GM12878 (cell line): ENCODE data around the gene SRSF7. TPM values are rescaled to one million over a fixed set of nuclear protein-coding genes. Genes with fewer than 3 reads are reported as not detected.

Experiments
- ATF3 ChIP-seq: IDR thresholded peaks from 2 replicates; pipeline ENCODE4 v1.6.1; 2011; ENCODE audit warnings: low read depth, mild to moderate bottlenecking, low read length, moderate library complexity, borderline replicate concordance; ENCODE audit errors: extremely low read depth
- BHLHE40 ChIP-seq, 2 experiments: fragments of 450-650 bp in 1 of 2; IDR thresholded peaks; 2 replicates each; pipeline ENCODE4 v1.6.1; 2011 to 2017; ENCODE audit warnings: low read depth in 2 of 2, borderline replicate concordance in 1 of 2, improper control_type of control experiment in 1 of 2, low read length in 1 of 2, mild to moderate bottlenecking in 1 of 2
- DPF2 ChIP-seq: fragments of 450-650 bp; IDR thresholded peaks from 2 replicates; pipeline ENCODE4 v1.6.1; 2017; ENCODE audit warnings: mild to moderate bottlenecking
- EP300 ChIP-seq, 2 experiments: fragments of 150-350 bp in 1 of 2; IDR thresholded peaks; 2 replicates each; pipeline ENCODE4 v1.6.1; 2011 to 2012; ENCODE audit warnings: low read depth in 2 of 2, low read length in 2 of 2, borderline replicate concordance in 1 of 2, improper control_type of control experiment in 1 of 2, inconsistent platforms in 1 of 2; ENCODE audit not compliant: control insufficient read depth in 1 of 2
- NFYB ChIP-seq: IDR thresholded peaks from 2 replicates; pipeline ENCODE4 v1.6.1; 2011; ENCODE audit warnings: low read depth, mild to moderate bottlenecking, low read length, improper control_type of control experiment, moderate library complexity; ENCODE audit not compliant: insufficient read depth
- NR2C1 ChIP-seq: fragments of 450-650 bp; IDR thresholded peaks from 2 replicates; pipeline ENCODE4 v1.6.1; 2017; ENCODE audit warnings: antibody characterized with exemption, mild to moderate bottlenecking, moderate library complexity
- SMARCA5 ChIP-seq: fragments of 450-650 bp; IDR thresholded peaks from 2 replicates; pipeline ENCODE4 v1.6.1; 2017; ENCODE audit warnings: mild to moderate bottlenecking
- STAT1 ChIP-seq: fragments of 450-650 bp; conservative IDR thresholded peaks from 2 replicates; pipeline ENCODE4 v1.6.1; 2014; ENCODE audit warnings: antibody characterized with exemption, mild to moderate bottlenecking
- ZBTB40 ChIP-seq: fragments of 450-650 bp; IDR thresholded peaks from 2 replicates; pipeline ENCODE4 v1.6.1; 2016; ENCODE audit warnings: mild to moderate bottlenecking, moderate library complexity, borderline replicate concordance
- ZNF274 ChIP-seq: IDR thresholded peaks from one replicate; pipeline ENCODE4 v1.8.0; 2011; ENCODE audit not compliant: insufficient read length, insufficient read depth
- ZNF622 ChIP-seq: fragments of 450-650 bp; IDR thresholded peaks from 2 replicates; pipeline ENCODE4 v1.6.1; 2017; ENCODE audit warnings: mild to moderate bottlenecking, inconsistent platforms
- polyA plus RNA-seq, 11 experiments: library from polyadenylated mRNA; depleted of rRNA in 4 of 11; unstranded in 6 of 11; stranded (reverse) in 5 of 11; fragments of >200 nt; fragmentation: Nextera tagmentation in 4 of 11; fragmentation: Illumina TruSeq in 1 of 11; extraction: Ambion mirVana in 4 of 11; extraction: Trizol in 1 of 11; gene quantifications; 1 replicate in 1 of 11; 2 replicates in 10 of 11; pipeline versions ENCODE4 v1.2.1 to v1.2.3, GENCODE V29; 2011 to 2016; ENCODE audit warnings: inconsistent platforms in 2 of 11, missing spikeins in 2 of 11, low read depth in 1 of 11
- total RNA-seq, 4 experiments: library from RNA; depleted of rRNA in 3 of 4; stranded (reverse); fragments of >200 nt in 3 of 4; fragmentation: Illumina TruSeq in 1 of 4; extraction: Trizol in 1 of 4; gene quantifications; 2 replicates each; pipeline versions ENCODE4 v1.2.1 to v1.2.3, GENCODE V29; 2013 to 2021
- TF ChIP-seq, protein P1 (sequence below): IDR thresholded peaks from 2 replicates; pipeline ENCODE4 v1.6.1; 2012; ENCODE audit warnings: mild to moderate bottlenecking, low read depth, low read length
- TF ChIP-seq, protein P2 (sequence below): fragments of 450-650 bp; IDR thresholded peaks from 2 replicates; pipeline ENCODE4 v1.6.1; 2017; ENCODE audit warnings: mild to moderate bottlenecking, moderate library complexity

Gene SRSF7
- total and polyA plus RNA-seq, 10 of the 15 experiments (the other 5 are each of a cell fraction or from before 2014, with no cell fraction given), result 205 to 785 (median 408) TPM

DNA sequence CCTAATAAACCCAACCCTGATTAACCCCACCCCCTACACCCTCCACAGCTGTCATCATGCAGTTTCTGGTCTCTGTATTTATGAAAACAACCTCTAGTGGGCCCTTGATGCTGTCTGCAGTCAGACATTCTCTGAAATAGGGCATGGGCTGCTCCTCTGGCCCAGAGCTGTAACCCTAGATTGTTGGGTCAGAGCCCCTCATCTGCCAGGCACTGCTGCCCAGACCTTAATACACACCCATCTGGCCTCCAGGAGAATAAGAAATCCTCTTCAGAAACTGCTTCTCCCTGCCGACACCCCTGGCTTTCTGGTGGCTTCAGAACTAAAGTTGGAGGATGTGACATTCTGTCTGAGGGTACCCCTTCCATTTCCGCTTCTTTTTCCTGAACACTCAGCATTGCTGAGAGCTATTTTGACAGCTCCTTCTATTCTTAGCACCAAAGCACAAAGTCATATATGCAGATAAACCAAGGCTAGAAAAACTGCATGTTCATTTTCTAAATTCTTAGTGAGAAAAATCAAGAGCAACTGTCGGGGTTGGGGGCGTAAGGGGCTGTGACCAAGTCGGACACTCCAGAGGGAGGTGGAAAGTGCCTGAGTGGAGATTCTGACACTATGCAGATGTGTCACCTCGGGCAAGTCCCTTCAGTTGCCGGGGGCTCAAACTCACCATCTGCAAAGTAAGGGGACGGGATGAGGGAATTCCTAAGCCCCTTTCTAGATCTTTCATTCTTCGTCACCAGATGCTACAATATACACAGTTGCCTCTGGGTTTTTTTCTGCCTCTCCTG is 28.7 kb downstream of the SRSF7 start (continued):
- no peak for TF ChIP-seq ZNF274
- TF ChIP-seq, protein P1, sequence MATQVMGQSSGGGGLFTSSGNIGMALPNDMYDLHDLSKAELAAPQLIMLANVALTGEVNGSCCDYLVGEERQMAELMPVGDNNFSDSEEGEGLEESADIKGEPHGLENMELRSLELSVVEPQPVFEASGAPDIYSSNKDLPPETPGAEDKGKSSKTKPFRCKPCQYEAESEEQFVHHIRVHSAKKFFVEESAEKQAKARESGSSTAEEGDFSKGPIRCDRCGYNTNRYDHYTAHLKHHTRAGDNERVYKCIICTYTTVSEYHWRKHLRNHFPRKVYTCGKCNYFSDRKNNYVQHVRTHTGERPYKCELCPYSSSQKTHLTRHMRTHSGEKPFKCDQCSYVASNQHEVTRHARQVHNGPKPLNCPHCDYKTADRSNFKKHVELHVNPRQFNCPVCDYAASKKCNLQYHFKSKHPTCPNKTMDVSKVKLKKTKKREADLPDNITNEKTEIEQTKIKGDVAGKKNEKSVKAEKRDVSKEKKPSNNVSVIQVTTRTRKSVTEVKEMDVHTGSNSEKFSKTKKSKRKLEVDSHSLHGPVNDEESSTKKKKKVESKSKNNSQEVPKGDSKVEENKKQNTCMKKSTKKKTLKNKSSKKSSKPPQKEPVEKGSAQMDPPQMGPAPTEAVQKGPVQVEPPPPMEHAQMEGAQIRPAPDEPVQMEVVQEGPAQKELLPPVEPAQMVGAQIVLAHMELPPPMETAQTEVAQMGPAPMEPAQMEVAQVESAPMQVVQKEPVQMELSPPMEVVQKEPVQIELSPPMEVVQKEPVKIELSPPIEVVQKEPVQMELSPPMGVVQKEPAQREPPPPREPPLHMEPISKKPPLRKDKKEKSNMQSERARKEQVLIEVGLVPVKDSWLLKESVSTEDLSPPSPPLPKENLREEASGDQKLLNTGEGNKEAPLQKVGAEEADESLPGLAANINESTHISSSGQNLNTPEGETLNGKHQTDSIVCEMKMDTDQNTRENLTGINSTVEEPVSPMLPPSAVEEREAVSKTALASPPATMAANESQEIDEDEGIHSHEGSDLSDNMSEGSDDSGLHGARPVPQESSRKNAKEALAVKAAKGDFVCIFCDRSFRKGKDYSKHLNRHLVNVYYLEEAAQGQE, result 0 out of 2 replicates have a peak, but pooled peaks have one; percentile 4
- no peak for TF ChIP-seq BHLHE40 (IDR thresholded peaks at IDR 0.05; ENCODE audit: borderline replicate concordance in 1 of 2, low read depth in 2 of 2, low read length in 1 of 2)
- no peak for TF ChIP-seq ZNF622
- TF ChIP-seq STAT1, result no peak
- TF ChIP-seq, protein P2, sequence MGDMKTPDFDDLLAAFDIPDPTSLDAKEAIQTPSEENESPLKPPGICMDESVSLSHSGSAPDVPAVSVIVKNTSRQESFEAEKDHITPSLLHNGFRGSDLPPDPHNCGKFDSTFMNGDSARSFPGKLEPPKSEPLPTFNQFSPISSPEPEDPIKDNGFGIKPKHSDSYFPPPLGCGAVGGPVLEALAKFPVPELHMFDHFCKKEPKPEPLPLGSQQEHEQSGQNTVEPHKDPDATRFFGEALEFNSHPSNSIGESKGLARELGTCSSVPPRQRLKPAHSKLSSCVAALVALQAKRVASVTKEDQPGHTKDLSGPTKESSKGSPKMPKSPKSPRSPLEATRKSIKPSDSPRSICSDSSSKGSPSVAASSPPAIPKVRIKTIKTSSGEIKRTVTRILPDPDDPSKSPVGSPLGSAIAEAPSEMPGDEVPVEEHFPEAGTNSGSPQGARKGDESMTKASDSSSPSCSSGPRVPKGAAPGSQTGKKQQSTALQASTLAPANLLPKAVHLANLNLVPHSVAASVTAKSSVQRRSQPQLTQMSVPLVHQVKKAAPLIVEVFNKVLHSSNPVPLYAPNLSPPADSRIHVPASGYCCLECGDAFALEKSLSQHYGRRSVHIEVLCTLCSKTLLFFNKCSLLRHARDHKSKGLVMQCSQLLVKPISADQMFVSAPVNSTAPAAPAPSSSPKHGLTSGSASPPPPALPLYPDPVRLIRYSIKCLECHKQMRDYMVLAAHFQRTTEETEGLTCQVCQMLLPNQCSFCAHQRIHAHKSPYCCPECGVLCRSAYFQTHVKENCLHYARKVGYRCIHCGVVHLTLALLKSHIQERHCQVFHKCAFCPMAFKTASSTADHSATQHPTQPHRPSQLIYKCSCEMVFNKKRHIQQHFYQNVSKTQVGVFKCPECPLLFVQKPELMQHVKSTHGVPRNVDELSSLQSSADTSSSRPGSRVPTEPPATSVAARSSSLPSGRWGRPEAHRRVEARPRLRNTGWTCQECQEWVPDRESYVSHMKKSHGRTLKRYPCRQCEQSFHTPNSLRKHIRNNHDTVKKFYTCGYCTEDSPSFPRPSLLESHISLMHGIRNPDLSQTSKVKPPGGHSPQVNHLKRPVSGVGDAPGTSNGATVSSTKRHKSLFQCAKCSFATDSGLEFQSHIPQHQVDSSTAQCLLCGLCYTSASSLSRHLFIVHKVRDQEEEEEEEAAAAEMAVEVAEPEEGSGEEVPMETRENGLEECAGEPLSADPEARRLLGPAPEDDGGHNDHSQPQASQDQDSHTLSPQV, result no peak
- no peak for TF ChIP-seq ZBTB40
- no peak for TF ChIP-seq NR2C1
- no peak for TF ChIP-seq SMARCA5
- no peak for TF ChIP-seq NFYB
- TF ChIP-seq EP300 (IDR thresholded peaks at IDR 0.05; ENCODE audit: borderline replicate concordance in 1 of 2, control insufficient read depth in 1 of 2, low read depth in 2 of 2, low read length in 2 of 2), result no peak; a peak in 1 of 4 replicates
- no peak for TF ChIP-seq DPF2
- no peak for TF ChIP-seq ATF3
